GM12878 (cell line): Measurements from ENCODE around the gene SLC22A23.
A peak's percentile ranks its signal among the peaks of the same experiment; 100 is the strongest.

Source experiments
- NFYB ChIP-seq: IDR thresholded peaks from 2 replicates; pipeline ENCODE4 v1.6.1; 2011; ENCODE audit warnings: low read depth, mild to moderate bottlenecking, low read length, improper control_type of control experiment, moderate library complexity; ENCODE audit not compliant: insufficient read depth
- POLR2A ChIP-seq: IDR thresholded peaks from 2 replicates; pipeline ENCODE4 v1.6.1; 2011; ENCODE audit warnings: low read depth, mild to moderate bottlenecking, low read length
- SMC3 ChIP-seq: IDR thresholded peaks from 2 replicates; pipeline ENCODE4 v1.6.1; 2011; ENCODE audit warnings: low read length, improper control_type of control experiment, borderline replicate concordance
- TF ChIP-seq, protein P1 (sequence below), 3 experiments: IDR thresholded peaks in 2 of 3; conservative IDR thresholded peaks in 1 of 3; 2 replicates each; pipeline ENCODE4 v1.5.1; 2011; ENCODE audit warnings: low read depth in 3 of 3, low read length in 3 of 3, mild to moderate bottlenecking in 3 of 3, control low read depth in 2 of 3, moderate library complexity in 2 of 3, inconsistent platforms in 1 of 3, mixed read lengths in 1 of 3; ENCODE audit not compliant: control insufficient read depth in 2 of 3, insufficient read depth in 1 of 3; ENCODE audit errors: extremely low read depth in 1 of 3

- TF ChIP-seq SMC3 (peak; percentile 97), POLR2A (no peak), NFYB (no peak)
- TF ChIP-seq, protein P1, sequence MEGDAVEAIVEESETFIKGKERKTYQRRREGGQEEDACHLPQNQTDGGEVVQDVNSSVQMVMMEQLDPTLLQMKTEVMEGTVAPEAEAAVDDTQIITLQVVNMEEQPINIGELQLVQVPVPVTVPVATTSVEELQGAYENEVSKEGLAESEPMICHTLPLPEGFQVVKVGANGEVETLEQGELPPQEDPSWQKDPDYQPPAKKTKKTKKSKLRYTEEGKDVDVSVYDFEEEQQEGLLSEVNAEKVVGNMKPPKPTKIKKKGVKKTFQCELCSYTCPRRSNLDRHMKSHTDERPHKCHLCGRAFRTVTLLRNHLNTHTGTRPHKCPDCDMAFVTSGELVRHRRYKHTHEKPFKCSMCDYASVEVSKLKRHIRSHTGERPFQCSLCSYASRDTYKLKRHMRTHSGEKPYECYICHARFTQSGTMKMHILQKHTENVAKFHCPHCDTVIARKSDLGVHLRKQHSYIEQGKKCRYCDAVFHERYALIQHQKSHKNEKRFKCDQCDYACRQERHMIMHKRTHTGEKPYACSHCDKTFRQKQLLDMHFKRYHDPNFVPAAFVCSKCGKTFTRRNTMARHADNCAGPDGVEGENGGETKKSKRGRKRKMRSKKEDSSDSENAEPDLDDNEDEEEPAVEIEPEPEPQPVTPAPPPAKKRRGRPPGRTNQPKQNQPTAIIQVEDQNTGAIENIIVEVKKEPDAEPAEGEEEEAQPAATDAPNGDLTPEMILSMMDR (IDR thresholded peaks at IDR 0.05 in 2 of 3, conservative IDR thresholded peaks at IDR 0.05 in 1 of 3; ENCODE audit: control insufficient read depth in 2 of 3, extremely low read depth in 1 of 3, insufficient read depth in 1 of 3, low read depth in 3 of 3, low read length in 3 of 3), result peak; percentile 91 to 98 (median 98)
These were observed 205.2 kb downstream of the SLC22A23 start for GRCh38 chr6:3251462-3252314.
